Activated CD4-positive, alpha-beta T cell treated with anti-CD3 and anti-CD28 coated beads for 24 hours (primary cell): Measurements from ENCODE around the gene DCLRE1B.
A peak's percentile ranks its signal among the peaks of the same experiment; 100 is the strongest.

ENCODE experiments used
- DNase-seq, 2 donors: peaks; one replicate each; pipeline ENCODE4 v3.0.0-alpha.2; 2020; ENCODE audit warnings: low read depth in 2 of 2

DCLRE1B gene

DNA sequence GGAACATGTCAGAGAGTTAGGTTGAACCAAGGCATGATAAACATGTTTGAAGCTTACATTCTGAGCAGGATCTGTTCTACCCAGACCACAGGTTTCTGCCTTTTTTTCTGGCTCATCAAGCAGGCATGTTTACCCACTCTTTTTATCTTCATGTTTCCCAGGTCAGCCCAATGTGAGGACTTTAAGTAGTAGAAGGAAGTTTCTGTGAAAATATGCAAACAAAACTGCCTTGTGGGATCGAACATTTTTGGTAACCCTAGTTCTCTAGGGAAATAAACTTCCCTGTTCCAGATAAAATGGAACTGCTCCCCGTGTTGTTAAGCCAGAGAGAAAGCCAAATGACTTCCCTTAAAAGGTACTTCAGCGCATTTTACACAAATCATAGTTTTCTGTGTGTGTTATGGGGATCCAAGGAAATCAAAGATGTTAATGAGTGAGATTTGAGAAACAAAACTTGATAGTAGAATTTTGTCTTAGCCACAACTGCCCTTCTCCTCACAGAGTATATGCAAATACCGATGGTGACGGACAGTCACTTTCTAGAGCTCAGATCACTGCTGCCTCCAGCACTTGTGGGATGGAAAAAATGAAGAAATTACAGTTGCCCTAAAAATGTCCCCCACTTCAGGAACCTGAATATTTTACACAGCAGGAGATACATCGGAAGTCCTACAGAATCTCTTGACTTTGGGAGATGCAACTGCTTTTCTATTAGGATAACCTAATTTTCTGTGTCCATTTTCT, 23.2 kb downstream of the DCLRE1B start:
- DNase-seq, result no peak

DNA sequence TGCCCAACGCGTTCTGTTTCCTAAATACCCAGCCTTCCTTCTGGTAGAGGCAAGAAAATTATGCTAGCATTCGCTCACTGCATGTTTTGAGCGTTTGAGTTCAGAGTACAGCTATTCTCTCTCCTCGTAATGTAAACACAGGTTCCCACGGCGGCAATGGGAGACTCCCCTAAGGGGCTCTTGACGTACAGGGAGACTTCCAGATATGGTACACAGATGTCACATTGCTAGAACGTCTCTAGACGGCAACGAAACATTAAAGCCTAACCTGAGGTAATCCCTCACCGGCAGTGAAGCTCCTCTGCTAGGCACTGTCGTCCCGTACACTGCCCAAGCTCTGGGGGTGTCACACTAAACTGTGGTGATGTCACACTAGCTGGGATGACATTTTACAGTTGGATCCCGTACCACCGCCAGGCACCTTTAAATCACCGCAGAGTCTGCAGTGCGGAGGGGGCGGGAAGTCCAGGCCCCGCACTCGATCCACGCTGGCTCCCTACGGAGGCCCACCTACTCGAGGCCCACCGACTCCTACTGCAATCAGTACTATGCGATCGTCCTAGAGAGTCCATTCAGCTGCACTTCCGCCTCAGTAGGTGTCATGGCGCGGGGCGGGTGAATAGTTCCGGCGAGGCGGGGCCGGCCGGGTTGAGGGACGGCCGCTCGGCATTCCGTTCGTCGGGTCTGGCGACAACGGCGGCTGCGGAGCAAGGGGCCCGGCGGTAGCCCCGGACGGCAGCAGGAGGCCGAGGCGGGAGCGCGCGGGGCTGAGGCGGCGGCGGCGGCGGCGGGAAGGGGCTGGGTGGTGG, 24.0 kb downstream of the DCLRE1B start, which contains the start of gene HIPK1:
Gene HIPK1, plus strand, starts transcription at position 384 of the 809 bp plus-strand sequence.
- DNase-seq, result peak; percentile 84 to 88

DNA sequence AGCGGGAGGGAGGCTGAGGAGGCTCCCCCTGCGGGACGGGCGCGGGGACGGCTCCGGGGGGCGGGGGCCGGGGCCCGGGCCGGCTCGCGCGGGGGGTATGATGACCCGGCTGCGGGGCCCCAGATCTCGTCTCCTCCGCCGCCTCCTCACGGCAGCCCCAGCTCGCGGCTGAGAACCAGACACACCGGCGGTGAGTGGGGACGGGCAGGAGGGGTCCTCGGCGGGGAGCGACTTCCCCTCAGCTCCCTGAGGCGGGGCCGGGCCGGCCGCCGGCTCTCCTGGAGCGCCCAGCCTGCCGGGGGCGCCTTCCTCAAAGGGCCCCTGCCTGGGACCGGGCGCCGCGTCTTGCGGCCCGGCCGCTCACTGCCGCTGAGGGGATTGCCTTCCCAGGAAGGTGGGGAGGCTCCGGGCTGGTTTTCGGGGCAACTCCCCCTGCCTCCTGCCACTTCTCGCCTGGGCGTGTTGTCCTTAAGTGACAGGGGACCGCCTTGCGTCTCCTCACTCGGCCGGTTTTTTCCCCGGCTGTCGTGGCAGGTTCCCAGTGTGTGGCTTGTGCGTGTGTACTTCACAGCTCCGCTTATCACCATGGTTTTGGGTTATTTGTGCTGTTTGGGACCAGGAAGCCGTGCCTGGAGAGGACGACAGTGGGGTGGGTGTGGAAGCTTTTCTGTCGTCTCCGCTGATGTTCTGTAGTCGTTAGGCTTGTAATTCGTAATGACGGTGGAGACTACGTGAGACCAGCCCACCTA, 24.8 kb downstream of the DCLRE1B start:
- DNase-seq, result peak; percentile 31 to 35

DNA sequence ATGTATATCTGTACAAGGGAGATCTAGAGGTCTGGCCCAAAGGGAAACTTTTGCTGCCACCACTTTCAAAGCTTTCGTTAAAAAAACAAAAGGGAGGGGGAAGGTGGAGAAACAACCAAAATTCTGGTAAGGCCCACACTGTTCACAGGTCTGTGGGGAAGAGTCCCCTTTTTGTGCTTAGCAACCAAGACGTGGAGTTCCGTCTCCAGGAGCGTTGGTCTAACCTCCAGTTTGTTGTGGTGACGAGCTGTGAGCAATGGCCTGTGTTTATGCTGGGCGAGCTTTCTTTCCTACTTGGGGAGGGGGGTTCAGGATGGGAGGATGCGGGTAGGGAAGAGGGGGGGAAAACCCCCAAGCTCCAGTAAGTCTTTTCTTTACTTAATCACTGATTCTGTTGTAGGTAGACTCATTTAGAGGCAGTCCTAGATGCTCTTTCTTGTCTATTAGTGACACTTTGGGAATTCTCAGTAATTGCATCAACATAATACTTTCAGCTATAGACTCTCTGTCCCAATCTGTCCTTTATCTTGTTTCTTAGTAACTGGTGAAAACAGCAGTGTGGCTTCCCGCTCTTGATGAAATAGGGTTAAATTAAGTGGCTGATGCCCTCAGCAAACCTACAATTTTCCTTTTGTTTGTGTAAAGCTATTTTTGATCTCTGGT, 25.5 kb downstream of the DCLRE1B start:
- peak; percentile 19 to 38 for DNase-seq

GRCh38 chr1:113931451-113931851, 26.3 kb downstream of the DCLRE1B start:
- DNase-seq, result no peak

- no peak for DNase-seq
Measured at GRCh38 chr1:113934006-113934405, 28.9 kb downstream of the DCLRE1B start.

DNA sequence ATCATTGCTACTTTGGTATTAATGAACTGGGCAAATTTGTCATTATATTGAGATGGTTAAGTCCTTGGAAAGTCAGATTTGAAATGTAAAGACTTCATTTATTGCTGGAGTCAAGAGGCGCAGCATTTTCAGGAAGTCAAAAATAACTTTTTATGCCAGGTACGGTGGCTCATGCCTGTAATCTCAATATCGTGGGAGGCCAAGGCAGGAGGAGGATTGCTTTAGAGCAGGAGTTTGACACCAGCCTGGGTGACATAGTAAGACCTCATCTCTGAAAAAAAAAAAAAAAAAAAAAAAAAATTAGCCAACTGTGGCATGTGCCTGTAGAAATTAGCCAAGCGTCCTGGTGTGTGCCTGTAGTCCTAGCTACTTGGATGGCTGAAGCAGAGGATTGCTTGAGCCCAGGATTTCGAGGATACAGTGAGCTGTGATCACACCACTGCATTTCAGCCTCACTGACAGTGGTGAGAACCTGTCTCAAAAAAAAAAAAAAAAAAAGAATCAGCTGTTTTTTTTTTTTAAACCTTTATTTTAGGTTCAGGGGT, 29.5 kb downstream of the DCLRE1B start:
- DNase-seq, result no peak

DNA sequence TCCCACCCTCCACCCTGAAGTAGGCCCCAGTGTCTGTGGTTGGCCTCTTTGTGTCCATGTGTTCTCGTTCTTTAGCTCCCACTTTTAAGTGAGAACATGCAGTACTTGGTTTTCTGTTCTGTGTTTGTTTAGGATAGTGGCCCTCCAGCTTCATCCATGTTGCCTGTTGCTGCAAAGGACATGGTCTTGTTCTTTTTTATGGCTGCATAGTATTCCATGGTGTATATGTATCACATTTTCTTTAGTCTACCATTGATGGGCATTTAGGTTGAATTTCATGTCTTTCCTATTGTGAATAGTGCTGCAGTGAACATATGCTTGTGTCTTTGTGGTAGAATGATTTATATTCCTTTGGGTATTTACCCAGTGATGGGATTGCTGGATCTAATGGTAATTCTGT, 30.1 kb downstream of the DCLRE1B start:
- DNase-seq, result no peak

- no peak for DNase-seq
Measured at GRCh38 chr1:113935970-113936369, 30.8 kb downstream of the DCLRE1B start.

GRCh38 chr1:113937146-113937545, 32.0 kb downstream of the DCLRE1B start:
- DNase-seq, result no peak

DNA sequence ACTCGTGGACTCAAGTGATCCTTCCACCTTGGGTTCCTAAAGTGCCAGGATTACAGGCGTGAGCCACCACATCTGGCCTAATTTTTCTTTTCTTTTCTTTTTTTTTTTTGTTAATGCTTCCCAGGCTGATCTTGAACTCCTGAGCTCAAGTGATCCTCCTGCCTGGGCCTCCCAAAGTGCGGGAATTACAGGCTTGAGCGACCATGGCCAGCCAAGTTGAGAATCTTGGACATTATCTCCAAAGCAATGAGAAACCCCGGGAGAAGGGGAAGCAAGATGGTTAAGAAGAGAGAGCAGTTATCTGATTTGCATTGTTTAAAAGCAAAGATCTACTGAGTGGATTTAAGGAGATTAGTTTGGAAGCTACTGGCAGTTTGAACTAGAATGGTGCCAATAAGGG, 33.1 kb downstream of the DCLRE1B start:
- no peak for DNase-seq

- DNase-seq, result peak in 1 of 2 donors; percentile 15
Measured at GRCh38 chr1:113940365-113941244, 35.5 kb downstream of the DCLRE1B start.

DNA sequence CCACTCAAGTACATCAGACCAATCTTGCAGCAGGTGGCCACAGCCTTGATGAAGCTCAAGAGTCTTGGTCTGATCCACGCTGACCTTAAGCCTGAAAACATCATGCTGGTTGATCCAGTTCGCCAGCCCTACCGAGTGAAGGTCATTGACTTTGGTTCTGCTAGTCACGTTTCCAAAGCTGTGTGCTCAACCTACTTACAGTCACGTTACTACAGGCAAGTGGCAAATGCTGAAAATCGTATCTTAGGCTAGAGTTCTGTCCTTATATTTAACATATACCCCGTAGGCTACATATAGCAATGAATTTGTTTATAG, 36.1 kb downstream of the DCLRE1B start:
- no peak for DNase-seq

DNA sequence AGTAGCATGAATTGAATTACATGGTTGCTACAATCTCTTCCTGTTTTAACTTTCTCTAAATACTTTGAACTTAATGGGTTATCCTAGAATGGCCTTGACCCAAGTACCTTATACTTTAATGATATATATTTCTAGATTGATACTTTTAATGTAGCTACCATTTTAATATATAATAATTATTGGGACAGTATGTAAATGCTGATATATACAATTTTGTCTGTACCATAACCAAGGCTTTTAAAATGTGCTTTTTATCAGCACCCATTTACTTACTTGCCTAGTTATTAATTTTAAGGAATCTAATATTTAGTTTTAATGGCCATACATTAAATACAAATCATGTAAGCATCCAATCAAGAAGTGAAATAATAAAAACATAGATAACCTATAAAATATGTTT, 37.4 kb downstream of the DCLRE1B start:
- DNase-seq, result no peak

GRCh38 chr1:113943028-113943811, 38.1 kb downstream of the DCLRE1B start:
- no peak for DNase-seq

DNA sequence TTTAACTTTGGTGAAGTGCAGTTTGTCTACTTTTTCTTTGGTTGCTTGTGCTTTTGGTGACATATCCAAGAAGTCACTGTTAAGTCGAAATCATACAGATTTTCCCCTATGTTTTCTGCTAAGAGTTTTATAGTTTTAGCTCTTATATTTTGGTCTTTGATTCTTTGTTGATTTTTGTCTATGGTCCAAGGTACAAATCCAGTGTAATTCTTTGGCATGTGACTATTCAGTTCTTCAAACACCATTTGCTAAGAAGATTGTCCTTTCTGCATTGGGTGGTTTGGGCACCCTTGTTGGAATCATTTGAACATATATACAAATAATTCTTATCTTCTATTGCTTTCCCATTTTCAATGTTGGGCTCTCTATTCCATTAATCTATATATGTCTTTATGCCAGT, 40.2 kb downstream of the DCLRE1B start:
- no peak for DNase-seq

DNA sequence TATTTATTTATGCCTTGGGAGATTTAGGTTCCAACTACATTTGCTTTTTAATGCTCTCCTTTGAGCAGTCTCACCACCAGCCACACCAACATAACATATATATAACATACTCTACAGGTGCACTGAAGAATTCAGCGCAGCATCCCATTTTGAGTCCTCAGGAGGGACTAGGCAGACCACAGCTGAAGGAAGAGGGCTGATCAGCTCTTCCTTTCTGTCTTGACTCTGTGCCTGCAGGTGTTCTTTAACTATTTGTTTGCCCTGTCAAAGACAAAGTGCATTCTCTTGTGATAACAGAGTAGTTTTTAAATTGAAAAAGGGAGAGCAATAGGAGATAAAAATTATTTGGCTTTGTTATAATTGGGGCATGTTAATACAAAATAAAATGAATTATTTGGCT, 41.0 kb downstream of the DCLRE1B start:
- DNase-seq, result no peak

GRCh38 chr1:113946678-113947387, 41.7 kb downstream of the DCLRE1B start:
- no peak for DNase-seq

- DNase-seq, result no peak
Measured at GRCh38 chr1:113947388-113948107, 42.4 kb downstream of the DCLRE1B start.
